IMR-90 (cell line): Measurements from ENCODE around the gene CCNI2. TPM values are rescaled to one million over a fixed set of nuclear protein-coding genes. Genes with fewer than 3 reads are reported as not detected.

Experiments used
- ATAC-seq: fragments of 200-7000 bp; cut with Tn5 transposase; 2 replicates; pipeline ENCODE4 v1.9.1; 2020; ENCODE audit warnings: low read depth, mild to moderate bottlenecking, moderate library complexity
- BruUV-seq: library from RNA; stranded (reverse); fragments of 400-500 nt; replicated peaks from 2 replicates; lab custom pipeline; 2021; lab: Mats Ljungman, UMichigan
- CTCF ChIA-PET: fragments of 300-600 bp; formaldehyde crosslinking; extraction: SDS; loops from one replicate; lab custom pipeline; 2021; ENCODE audit warnings: antibody characterized with exemption; lab: Yijun Ruan, JAX
- POLR2A ChIA-PET: fragments of 300-600 bp; sonication (Branson Sonifier 250); formaldehyde crosslinking; loops from one replicate; lab custom pipeline; 2022; ENCODE audit warnings: antibody characterized with exemption; ENCODE audit not compliant: unreplicated experiment; lab: Charles Lee
- DNase-seq: peaks from one replicate; pipeline ENCODE4 v3.0.0; 2013
- H2AFZ ChIP-seq: replicated peaks from 2 replicates; pipeline ENCODE3; 2013; ENCODE audit warnings: low read length, mild to moderate bottlenecking; ENCODE audit not compliant: poor library complexity
- H2AK5ac ChIP-seq: 2 replicates; pipeline ENCODE4 v1.6.1; 2013; ENCODE audit warnings: low read depth, low read length, inconsistent platforms
- H2AK9ac ChIP-seq: replicated peaks from 2 replicates; pipeline ENCODE3; 2013; ENCODE audit warnings: mild to moderate bottlenecking, low read depth, low read length, moderate library complexity; ENCODE audit not compliant: poor library complexity
- H2BK120ac ChIP-seq: 2 replicates; pipeline ENCODE4 v1.6.1; 2013; ENCODE audit warnings: low read depth, low read length, inconsistent platforms
- H2BK15ac ChIP-seq: 3 replicates; pipeline ENCODE4 v1.6.1; 2013; ENCODE audit warnings: low read depth, low read length, inconsistent platforms
- H2BK20ac ChIP-seq: 2 replicates; pipeline ENCODE4 v1.6.1; 2013; ENCODE audit warnings: low read depth, mild to moderate bottlenecking, inconsistent platforms, low read length, moderate library complexity
- H2BK5ac ChIP-seq: 2 replicates; pipeline ENCODE4 v1.6.1; 2013; ENCODE audit warnings: mild to moderate bottlenecking, low read depth, low read length, inconsistent platforms; ENCODE audit not compliant: poor library complexity, severe bottlenecking
- H3K14ac ChIP-seq: replicated peaks from 2 replicates; pipeline ENCODE4 v1.6.1; 2013; ENCODE audit warnings: low read depth, low read length, inconsistent platforms
- H3K18ac ChIP-seq: 2 replicates; pipeline ENCODE4 v1.6.1; 2013; ENCODE audit warnings: low read depth, low read length, control low read depth
- H3K23ac ChIP-seq: 2 replicates; pipeline ENCODE4 v1.6.1; 2013; ENCODE audit warnings: low read depth, low read length, inconsistent platforms
- H3K27ac ChIP-seq: 2 replicates; pipeline ENCODE4 v1.5.1; 2013; ENCODE audit warnings: mild to moderate bottlenecking, control low read depth, low read length; ENCODE audit not compliant: insufficient read depth
- H3K27me3 ChIP-seq: 2 replicates; pipeline ENCODE4 v1.6.1; 2013; ENCODE audit warnings: low read length; ENCODE audit not compliant: control insufficient read depth, insufficient read depth
- H3K36me3 ChIP-seq: 2 replicates; pipeline ENCODE4 v1.6.1; 2013; ENCODE audit warnings: low read length, mixed read lengths; ENCODE audit not compliant: control insufficient read depth, insufficient read depth
- H3K4ac ChIP-seq: 2 replicates; pipeline ENCODE4 v1.6.1; 2013; ENCODE audit warnings: low read depth, low read length, inconsistent platforms
- H3K4me1 ChIP-seq: 2 replicates; pipeline ENCODE4 v1.6.1; 2013; ENCODE audit warnings: low read length, mixed read lengths; ENCODE audit not compliant: control insufficient read depth, insufficient read depth
- H3K4me2 ChIP-seq: 2 replicates; pipeline ENCODE4 v1.6.1; 2013; ENCODE audit warnings: low read depth, mild to moderate bottlenecking, control low read depth, low read length, moderate library complexity
- H3K4me3 ChIP-seq: 2 replicates; pipeline ENCODE4 v1.5.1; 2013; ENCODE audit warnings: low read depth, mild to moderate bottlenecking, control low read depth, low read length, moderate library complexity; ENCODE audit not compliant: insufficient read depth
- H3K56ac ChIP-seq: 2 replicates; pipeline ENCODE4 v1.6.1; 2013; ENCODE audit warnings: low read length, inconsistent platforms; ENCODE audit not compliant: insufficient read depth; ENCODE audit errors: extremely low read depth
- H3K79me1 ChIP-seq, 2 experiments: 2 replicates each; pipeline ENCODE4 v1.6.1; 2013; ENCODE audit warnings: low read length in 2 of 2, inconsistent platforms in 1 of 2, low read depth in 1 of 2
- H3K9ac ChIP-seq: 2 replicates; pipeline ENCODE4 v1.6.1; 2013; ENCODE audit warnings: low read depth, low read length, control low read depth
- H3K9me1 ChIP-seq: 2 replicates; pipeline ENCODE4 v1.6.1; 2013; ENCODE audit warnings: low read length, inconsistent platforms; ENCODE audit not compliant: insufficient read depth
- H3K9me3 ChIP-seq: 2 replicates; pipeline ENCODE4 v1.6.1; 2013; ENCODE audit warnings: low read length; ENCODE audit not compliant: control insufficient read depth, insufficient read depth
- H4K20me1 ChIP-seq: 2 replicates; pipeline ENCODE4 v1.6.1; 2013; ENCODE audit warnings: low read length, inconsistent platforms; ENCODE audit not compliant: insufficient read depth
- H4K5ac ChIP-seq: 2 replicates; pipeline ENCODE4 v1.6.1; 2013; ENCODE audit warnings: mild to moderate bottlenecking, low read depth, low read length, control low read depth
- H4K8ac ChIP-seq, 2 experiments: 2 replicates each; pipeline ENCODE4 v1.6.1; 2013; ENCODE audit warnings: low read depth in 2 of 2, low read length in 2 of 2, control low read depth in 1 of 2, inconsistent platforms in 1 of 2
- H4K91ac ChIP-seq: 2 replicates; pipeline ENCODE4 v1.6.1; 2013; ENCODE audit warnings: low read depth, low read length, inconsistent platforms; ENCODE audit not compliant: insufficient read depth
- BHLHE40 ChIP-seq: fragments of 150-350 bp; IDR thresholded peaks from 2 replicates; pipeline ENCODE4 v1.6.1; 2016; ENCODE audit warnings: mild to moderate bottlenecking, low read depth, low read length
- RCOR1 ChIP-seq: IDR thresholded peaks from 2 replicates; pipeline ENCODE4 v1.6.1; 2012; ENCODE audit warnings: mild to moderate bottlenecking, low read length, improper control_type of control experiment; ENCODE audit not compliant: insufficient replicate concordance
- WGBS, 2 experiments: methylation state at CpG; one replicate each; pipeline versions ENCODE4 v1.1.5 to v1.1.7; 2013; ENCODE audit warnings: missing lambda C conversion rate in 2 of 2; ENCODE audit not compliant: insufficient read length in 1 of 2; ENCODE audit errors: extremely low coverage in 2 of 2; 5-methylcytosine and 5-hydroxymethylcytosine counted together
- dilution Hi-C: fragments of 300-500 bp; cut with HindIII; formaldehyde crosslinking; loops from one replicate; pipeline ENCODE4 v1.14.3; 2018; ENCODE audit warnings: low sequenced_read_pairs; ENCODE audit not compliant: unreplicated experiment
- in situ Hi-C: fragments of 300-500 bp; cut with MboI; formaldehyde crosslinking; loops from 3 replicates; pipeline ENCODE4 v1.14.3; 2019; ENCODE audit warnings: low sequenced_read_pairs, inconsistent platforms, mixed read lengths
- intact Hi-C: fragments of 100-400 bp; cut with micrococcal nuclease; formaldehyde crosslinking; loops from 2 replicates; pipeline ENCODE4 v1.10.0; 2022
- polyA plus RNA-seq, 3 experiments: library from polyadenylated mRNA; depleted of rRNA; stranded (reverse); fragments of >200 nt; gene quantifications; 2 replicates each; pipeline ENCODE4 v1.2.3, GENCODE V29; 2012; ENCODE audit warnings: low replicate concordance in 1 of 3
- total RNA-seq: library from RNA; depleted of rRNA; stranded (reverse); fragments of >200 nt; gene quantifications from 2 replicates; pipeline ENCODE4 v1.2.3, GENCODE V29; 2012

The CCNI2 gene
- total and polyA plus RNA-seq, 2 of the 4 experiments (the other 2 are of a cell fraction): not detected

DNA sequence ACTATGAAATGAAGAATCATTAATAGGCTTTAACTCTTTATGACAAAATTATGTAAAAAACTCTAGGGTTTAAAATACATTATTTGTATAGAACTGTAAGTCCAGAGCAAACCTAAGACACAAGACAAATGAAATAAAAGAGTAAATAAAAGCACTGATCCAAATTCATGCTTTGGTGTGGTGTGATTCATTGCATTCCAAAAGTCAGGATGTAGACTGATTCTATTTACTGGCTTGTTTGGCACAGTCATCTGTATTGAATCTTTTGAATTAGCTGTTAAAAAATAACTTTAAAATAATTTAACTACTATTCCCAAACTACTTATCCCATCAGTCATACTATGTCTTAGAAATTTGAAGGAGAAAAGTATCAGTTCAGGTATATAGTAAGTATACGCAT, 42.4 kb upstream of the CCNI2 start:
- Histone ChIP-seq H3K27me3 (no peaks in the 10 kb centered on the region), H3K23ac (no peak overlapping the region), H4K20me1 (no peaks in the 10 kb centered on the region), H3K4me3 (no peak overlapping the region), H3K4me2 (no peak overlapping the region), H2BK120ac (no peak overlapping the region), H3K9ac (no peak overlapping the region), H3K4me1 (no peaks in the 10 kb centered on the region), H3K79me1 (no peaks in the 10 kb centered on the region), H4K5ac (no peak overlapping the region), H3K36me3 (0 out of 2 replicates have a peak, but pooled peaks cover 1% of the 10 kb centered on the region), H3K9me3 (no peaks in the 10 kb centered on the region), H2BK20ac (no peak overlapping the region), H2AK9ac (no peak overlapping the region), H2BK15ac (no peak overlapping the region), H3K9me1 (no peaks in the 10 kb centered on the region), H3K56ac (no peak overlapping the region), H3K14ac (no peak overlapping the region), H3K27ac (no peak overlapping the region), H2AFZ (no peak overlapping the region), H3K4ac (no peak overlapping the region), H4K8ac (no peak overlapping the region), H3K18ac (no peak overlapping the region), H2AK5ac (no peak overlapping the region), H4K91ac (no peak overlapping the region), H2BK5ac (no peak overlapping the region)
- peak; percentile 42 for DNase-seq
- ChIA-PET CTCF (no interaction called here), POLR2A (no interaction called here)
- dilution Hi-C loops (no loop called here), intact Hi-C loops (loop anchor here (5.0 to 10.0 kb wide), 2 partner anchors 93 to 180 kb away; no protein-coding TSS in a partner anchor), in situ Hi-C loops (no loop called here)
- WGBS, 2 experiments: no CpG with 5 or more reads among the region's 1 CpG
- TF ChIP-seq BHLHE40: 0 out of 2 replicates have a peak, but pooled peaks have one; percentile 4
- TF ChIP-seq RCOR1: no peak
- ATAC-seq: peak; percentile 84
- BruUV-seq: no TSS peak
